COLO668 (cell line): ENCODE data around the gene TAOK1.

Experiments used
- DNase-seq: peaks from one replicate; lab custom pipeline; 2025; ENCODE audit not compliant: unreplicated experiment; lab: John Stamatoyannopoulos, UW

The TAOK1 gene

GRCh38 chr17:29568331-29569244, 178.4 kb downstream of the TAOK1 start, which contains the start of gene TP53I13:
Gene TP53I13, plus strand, starts transcription at chr17:29568701. Its CDS starts 58 bp downstream, at chr17:29568759.
- peak; percentile 76 for DNase-seq

GRCh38 chr17:29569245-29569950, 179.2 kb downstream of the TAOK1 start:
- no peak for DNase-seq

GRCh38 chr17:29570521-29570920, 180.4 kb downstream of the TAOK1 start:
- DNase-seq: no peak

- no peak for DNase-seq
These were observed 181.3 kb downstream of the TAOK1 start for GRCh38 chr17:29571486-29571882.

- DNase-seq: no peak
These were observed 181.9 kb downstream of the TAOK1 start for GRCh38 chr17:29571883-29572681.

GRCh38 chr17:29572691-29573557, 182.8 kb downstream of the TAOK1 start:
- DNase-seq: no peak

- DNase-seq: no peak
These were observed 183.4 kb downstream of the TAOK1 start for GRCh38 chr17:29573558-29573869.

- DNase-seq: no peak
These were observed 183.9 kb downstream of the TAOK1 start for GRCh38 chr17:29573871-29574731.

GRCh38 chr17:29574732-29575510, 184.8 kb downstream of the TAOK1 start:
- peak; percentile 42 for DNase-seq

GRCh38 chr17:29575511-29576213, 185.5 kb downstream of the TAOK1 start:
- no peak for DNase-seq

- DNase-seq: no peak
These were observed 186.2 kb downstream of the TAOK1 start for GRCh38 chr17:29576214-29577000.

GRCh38 chr17:29577001-29577370, 186.8 kb downstream of the TAOK1 start:
- DNase-seq: no peak

- DNase-seq: no peak
These were observed 187.4 kb downstream of the TAOK1 start for GRCh38 chr17:29577385-29578211.

GRCh38 chr17:29578626-29579485, 188.7 kb downstream of the TAOK1 start:
- DNase-seq: no peak
